Measurements from ENCODE around the gene SPSB2.

SPSB2 gene

DNA sequence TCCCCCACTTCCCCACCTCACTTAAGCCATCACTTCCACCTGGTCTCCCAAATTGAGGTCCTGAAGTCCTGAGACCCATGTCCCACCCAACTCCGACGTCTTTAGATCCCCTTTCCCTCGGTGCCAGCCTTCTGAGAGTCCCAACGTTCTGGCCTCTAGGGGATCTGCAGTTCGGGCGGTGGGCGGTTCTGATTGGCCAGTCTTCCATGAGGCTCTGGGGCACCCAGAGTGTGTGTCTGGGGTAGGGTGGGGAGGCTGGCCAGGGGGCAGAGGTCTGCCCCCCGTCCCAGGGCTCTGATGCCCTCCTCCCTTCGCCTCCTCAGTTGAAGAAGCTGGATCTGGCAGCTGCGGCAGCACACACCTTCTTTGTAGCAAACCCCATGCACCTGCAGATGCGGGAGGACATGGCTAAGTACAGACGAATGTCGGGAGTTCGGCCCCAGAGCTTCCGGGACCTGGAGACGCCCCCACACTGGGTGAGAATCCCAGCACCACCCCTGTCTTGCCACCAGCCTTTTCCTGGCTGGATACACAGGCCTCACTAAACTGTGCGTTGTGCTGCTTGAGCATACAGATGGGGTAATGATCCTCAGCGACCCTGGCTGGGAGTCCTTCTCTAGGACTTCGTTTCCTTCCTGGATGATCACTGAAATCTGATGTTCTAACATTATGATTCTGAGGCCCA lies 43.4 kb downstream of the SPSB2 start:
- DNase-seq: no peak

DNA sequence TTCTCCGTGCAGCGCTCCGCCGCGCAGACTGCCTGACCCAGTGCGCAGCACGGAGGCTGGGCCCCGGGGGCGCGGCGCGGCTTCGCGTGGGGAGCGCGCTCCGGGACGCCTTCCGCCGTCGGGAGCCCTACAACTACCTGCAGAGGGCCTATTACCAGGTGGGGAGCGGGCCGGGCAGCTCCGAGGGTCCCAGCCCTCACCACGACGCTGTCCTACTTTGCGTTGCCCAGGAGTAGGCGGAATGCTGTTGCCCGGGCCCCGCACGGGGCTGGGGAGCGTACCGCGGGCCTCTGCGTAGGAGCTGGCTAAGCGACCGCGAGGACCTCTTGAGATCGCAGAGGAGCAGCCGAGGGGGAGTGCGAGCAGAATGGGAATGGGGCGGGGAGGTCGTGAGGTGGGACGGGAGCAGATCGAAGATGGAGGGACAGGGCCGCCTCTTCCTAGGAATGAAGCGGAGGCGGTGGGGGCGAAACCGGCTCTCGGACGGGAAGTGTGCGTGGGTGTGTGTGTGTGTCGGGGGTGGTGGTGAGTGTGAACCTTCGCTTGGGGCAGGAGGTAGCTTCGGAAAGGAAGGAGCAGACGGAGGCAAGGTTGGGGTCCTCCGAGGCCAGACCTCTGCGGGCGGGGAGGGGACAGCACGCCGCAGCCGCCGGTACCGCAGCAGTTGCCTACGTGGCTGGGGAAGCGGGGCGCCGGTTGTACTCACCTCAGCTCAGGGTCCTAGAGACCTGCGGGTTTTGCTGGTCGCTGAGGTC lies 44.1 kb downstream of the SPSB2 start:
- peak; percentile 47 for DNase-seq

DNA sequence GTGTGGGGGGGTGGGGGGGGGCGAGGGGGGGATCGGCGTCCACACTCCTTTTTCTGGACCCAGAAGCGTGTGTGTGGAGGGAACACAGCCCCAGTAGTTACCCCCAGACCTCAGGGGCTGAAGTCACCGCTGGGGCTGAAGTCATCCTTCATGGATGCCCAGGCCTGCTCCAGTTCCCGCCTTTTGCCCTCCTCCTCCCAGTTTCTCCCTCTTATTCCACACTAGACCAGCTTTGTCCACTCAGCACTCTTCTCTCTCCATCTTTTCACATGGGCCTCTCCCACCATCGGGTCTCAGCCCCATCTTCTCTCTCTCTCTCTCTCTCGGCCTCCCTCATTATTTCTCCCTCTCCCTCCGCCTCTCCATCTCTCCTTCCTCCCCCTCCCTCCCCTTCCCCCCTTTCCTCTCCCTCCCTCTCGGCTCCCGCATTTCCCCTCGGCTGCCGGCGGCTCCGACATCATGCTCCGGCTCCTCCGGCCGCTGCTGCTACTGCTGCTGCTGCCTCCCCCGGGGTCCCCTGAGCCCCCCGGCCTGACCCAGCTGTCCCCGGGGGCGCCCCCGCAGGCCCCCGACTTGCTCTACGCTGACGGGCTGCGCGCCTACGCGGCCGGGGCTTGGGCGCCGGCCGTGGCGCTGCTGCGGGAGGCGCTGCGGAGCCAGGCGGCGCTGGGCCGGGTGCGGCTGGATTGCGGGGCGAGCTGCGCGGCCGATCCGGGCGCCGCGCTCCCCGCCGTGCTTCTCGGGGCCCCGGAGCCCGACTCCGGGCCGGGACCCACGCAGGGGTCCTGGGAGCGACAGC lies 44.9 kb downstream of the SPSB2 start, which contains the start of gene P3H3:
P3H3 (plus strand) TSS at position 426 of the 799 bp plus-strand sequence; CDS start at position 460, 34 bp downstream.
- DNase-seq: no peak

DNA sequence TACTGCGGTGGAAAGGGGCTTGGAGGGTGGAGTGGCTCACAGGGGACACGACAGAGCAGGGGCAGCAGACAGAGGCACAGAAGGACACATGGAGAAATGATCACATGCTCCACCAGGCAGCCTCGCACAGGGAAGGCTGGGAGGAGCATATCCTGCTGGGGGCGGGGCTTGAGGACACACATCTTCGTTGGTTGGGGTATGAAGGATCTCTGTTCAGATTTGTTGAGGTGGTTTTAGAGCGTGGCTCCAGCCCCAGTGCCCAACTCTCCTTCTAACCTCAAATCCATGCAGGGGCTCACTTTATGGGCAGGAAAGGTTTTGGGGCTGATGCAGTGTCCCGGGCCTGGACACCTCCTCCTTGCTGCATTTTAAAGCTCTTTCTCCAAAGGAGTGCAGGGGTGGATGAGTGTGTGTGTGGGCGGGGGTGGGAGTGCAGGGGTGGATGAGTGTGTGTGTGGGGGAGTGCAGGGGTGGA lies 45.6 kb downstream of the SPSB2 start:
- DNase-seq: peak; percentile 36

DNA sequence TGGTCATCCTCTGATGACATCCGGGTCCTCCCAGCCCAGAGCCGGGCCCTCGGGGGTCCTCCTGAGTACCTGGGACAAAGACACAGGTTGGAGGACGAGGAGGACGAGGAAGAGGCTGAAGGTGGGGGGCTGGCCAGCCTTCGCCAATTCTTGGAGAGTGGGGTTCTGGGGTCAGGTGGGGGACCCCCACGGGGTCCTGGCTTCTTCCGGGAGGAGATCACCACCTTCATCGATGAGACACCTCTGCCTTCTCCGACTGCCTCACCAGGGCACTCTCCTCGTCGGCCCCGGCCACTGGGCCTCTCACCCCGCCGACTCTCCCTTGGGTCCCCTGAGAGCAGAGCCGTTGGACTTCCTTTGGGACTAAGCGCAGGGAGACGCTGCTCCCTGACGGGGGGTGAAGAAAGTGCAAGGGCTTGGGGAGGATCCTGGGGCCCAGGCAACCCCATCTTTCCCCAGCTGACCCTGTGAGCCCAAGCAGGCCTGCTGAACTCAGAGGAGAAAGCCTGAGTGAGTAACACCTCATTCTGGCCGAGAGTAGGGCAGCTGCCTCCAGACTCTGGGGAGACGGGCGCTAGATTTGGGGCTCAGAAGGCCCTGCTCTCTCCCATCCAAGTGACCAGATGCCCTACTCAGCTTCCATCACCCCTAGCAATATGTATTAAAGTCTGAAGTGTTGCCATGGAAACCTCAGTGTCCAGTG lies 46.2 kb downstream of the SPSB2 start:
- no peak for DNase-seq

DNA sequence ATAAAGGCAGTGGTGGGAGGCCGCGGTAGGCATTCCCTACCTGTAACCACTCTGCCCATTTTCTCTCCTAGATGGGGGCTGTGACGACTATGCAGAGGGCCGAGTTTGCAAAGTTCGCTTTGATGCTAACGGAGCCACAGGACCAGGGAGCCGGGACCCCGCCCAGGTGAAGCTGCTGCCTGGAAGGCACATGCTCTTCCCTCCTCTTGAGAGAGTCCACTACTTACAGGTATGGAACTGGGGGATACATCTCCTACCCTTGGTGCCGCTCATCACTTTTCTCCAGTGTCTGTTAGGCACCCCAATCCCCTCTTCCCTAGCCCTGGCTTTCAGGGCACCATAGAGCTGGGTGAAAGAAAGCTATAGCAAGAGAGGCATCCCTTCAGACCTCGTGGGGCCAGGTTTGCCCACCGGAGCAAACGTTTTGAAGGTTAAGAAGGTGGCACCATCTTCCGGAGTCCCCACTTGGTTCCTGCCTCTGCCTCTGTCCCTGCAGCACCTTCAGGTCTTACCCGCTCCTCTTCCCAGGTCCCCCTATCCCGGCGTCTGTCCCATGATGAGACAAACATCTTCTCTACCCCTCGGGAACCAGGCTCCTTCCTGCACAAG lies 46.9 kb downstream of the SPSB2 start:
- no peak for DNase-seq

DNA sequence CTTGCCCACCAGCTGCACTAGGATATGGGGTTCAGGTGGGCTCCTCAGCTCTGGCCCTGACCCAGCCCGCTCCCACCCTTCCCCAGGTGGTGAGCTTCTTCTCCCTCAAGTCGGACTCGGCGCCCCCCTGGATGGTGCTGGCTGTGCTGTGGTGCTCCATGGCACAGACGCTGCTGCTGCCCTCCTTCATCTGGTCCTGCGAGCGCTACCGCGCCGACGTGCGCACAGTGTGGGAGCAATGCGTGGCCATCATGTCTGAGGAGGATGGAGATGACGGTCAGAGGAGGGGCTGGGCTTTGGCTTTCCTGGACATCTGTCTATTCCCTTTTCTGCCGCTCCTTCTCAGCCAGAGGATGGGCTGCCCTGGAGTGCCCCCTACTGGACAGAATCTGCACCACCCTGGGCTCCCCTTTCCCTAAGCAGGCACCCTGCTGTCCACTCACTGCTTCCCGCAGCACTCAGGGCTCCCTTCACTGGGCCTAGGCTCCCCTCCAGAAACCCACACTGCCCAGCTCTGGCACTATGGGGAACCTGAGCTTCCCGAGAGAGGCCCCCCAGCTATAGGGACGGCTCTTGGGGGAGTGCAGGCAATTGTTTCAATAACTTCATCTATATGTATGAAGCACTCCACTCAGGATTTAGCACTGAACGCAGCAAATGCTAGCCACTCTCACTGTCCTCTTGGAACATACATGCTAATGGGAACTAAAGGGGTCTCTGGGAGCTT lies 47.5 kb downstream of the SPSB2 start:
- peak; percentile 67 for DNase-seq

DNA sequence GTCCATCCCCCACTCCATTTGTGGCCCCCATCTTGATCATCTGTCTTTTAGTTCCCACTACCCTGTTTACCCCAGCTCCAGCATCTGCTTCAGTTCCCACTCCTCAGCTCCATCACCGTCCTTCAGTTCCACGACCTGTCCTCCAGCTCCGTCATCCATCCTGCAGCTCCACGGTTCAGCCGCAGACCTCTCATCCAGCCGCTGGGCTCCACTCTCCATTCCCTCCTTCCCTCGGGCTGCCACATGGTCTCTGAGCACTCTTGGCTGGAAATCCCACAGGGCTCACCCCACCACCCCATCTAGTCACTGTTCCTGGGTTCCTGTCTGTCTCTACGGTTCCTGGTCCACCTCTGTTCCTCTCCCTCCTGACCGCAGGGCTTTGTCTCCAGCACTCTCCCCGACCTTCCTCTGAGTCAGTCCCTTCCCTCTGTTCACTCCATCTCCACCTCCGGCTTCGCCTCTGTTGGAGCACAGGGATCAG lies 48.2 kb downstream of the SPSB2 start:
- DNase-seq: no peak

DNA sequence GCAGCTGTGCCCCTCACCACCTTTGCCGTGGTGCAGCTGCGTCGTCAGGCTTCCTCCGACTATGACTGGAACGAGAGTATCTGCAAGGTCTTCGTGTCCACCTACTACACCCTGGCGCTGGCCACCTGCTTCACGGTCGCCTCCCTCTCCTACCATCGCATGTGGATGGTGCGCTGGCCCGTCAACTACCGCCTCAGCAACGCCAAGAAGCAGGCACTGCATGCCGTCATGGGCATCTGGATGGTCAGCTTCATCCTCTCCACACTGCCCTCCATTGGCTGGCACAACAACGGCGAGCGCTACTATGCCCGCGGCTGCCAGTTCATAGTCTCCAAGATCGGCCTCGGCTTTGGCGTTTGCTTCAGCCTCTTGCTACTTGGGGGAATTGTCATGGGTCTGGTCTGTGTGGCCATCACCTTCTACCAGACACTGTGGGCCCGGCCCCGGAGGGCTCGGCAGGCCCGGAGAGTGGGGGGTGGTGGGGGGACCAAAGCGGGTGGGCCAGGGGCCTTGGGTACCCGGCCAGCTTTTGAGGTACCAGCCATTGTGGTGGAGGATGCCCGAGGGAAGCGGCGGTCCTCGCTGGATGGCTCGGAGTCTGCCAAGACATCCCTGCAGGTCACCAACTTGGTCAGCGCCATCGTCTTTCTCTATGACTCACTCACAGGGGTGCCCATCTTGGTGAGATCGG lies 48.9 kb downstream of the SPSB2 start:
- DNase-seq: no peak

DNA sequence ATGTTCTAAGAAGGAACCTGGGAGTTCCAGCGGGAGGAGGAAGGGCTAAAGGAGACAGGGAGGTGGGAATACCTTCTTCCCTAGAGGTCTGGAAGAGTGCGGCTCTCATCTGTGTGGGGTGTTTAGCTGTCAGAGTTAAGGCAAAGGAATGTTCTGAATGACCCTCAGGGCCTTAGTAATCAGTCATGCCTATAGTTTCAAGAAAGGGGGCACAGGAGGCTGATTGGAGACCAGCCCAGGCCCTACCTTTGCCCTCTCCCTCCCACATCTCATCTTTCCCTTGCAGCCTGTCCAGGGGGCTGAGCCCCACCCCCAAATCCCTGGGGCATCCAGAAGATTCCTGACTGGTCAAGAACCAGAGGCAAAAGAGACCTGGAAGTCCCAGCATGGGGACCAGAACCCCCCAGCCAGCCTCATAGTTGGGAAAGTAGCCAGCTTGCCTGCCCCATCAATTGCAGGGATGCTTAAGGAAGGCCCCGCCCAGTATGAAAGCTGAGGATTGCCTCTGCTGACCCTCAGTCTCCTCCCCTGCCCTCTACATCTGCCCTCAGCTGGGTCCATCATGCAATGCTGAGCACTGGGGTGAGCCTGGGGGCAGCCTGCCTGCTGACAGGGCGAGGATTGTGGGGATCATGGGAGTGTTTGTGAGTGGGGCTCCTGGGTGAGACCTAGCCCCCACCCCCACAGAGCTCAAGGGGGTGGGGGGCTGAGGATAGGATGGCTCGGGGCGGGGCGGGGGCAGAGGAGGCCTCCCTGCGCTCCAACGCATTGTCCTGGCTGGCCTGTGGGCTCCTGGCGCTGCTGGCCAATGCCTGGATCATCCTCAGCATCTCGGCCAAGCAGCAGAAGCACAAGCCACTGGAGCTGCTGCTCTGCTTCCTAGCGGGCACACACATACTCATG lies 49.7 kb downstream of the SPSB2 start:
- no peak for DNase-seq

DNA sequence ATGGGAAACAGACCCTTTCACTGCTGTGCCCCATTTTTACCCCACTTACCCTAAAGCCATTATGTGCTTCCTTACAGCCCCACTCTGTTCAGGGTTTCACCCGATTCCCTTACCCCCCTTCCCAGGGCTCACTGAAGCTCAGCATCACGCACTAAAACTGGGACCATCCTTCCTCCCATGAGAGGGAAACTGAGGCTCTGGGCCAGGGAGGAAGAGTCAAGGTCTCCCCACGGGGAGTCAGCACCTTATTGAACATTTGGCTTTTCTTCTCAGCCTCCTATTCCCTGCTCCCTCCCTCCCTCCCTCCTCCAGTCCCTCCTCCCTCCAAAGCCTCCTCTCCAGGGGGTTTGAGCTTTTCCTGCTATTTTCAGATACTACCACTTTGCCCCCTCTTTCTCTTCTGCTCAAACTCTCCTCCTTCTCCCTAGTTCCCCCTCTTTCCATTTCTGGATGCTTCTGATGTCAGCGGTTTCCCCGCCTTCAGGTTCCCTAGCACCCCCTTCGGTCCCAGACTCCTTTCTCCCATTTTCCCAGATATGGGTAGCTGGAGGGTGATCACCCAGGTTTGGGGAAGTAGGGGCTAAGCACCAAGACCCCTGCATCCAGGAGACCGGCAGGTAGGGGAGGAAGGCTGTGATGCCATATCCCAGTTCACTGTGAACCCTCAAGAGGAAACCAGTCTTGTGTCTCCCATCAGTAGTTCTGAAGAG lies 50.5 kb downstream of the SPSB2 start:
- DNase-seq: no peak

DNA sequence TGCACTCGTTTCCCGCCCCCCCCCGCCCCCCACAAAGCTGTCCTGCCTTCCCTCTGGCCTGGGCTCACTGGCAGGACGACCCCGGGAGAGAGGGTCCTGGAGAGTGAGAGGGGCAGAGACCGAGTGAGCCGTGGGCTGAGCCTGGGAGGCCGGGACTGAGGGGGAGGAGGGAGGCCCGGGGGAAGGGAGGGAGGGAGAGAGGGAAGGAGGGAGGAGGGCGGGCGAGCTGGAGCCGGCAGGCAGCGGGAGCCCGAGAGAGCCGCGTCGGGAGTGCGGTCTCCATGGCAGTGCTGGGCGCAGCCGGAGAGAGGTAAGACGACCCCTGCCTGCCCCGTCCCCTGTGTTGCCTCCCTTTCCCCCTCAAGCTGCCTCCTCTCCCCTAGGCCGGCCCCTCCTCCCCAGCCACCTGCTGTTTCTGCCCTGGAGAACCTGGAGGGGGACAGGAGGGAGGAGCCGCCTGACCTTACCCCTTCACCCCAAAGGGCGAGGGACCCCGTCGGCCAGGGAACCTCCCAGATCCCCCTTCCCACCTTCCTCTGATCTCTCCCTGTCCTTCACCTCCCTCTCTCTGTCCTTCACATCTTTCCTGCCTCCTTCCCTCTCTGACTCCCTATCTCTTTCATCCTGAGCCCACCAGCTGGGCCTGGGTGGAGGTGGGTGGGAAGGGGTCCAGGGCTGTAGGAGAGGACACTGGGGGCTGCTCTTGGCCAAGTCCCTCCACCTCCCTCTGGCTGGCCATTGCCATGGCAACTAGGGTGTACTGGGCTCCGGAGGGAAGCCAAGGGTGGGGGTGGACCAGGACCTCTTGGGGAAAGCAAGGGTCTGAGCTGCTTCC lies 51.3 kb downstream of the SPSB2 start, which contains the start of gene GPR162:
GPR162 (plus strand) TSS at position 231 of the 835 bp plus-strand sequence. CDS start 2,078 bp downstream, outside the sequence.
- DNase-seq: peak; percentile 46
